Measurements from ENCODE around the gene C1GALT1C1.
"Not testable (repeated sequence)": the region's sequence is repeated elsewhere in the genome, so short reads cannot be mapped to it uniquely, and the experiment has no call there.

C1GALT1C1 gene

DNA sequence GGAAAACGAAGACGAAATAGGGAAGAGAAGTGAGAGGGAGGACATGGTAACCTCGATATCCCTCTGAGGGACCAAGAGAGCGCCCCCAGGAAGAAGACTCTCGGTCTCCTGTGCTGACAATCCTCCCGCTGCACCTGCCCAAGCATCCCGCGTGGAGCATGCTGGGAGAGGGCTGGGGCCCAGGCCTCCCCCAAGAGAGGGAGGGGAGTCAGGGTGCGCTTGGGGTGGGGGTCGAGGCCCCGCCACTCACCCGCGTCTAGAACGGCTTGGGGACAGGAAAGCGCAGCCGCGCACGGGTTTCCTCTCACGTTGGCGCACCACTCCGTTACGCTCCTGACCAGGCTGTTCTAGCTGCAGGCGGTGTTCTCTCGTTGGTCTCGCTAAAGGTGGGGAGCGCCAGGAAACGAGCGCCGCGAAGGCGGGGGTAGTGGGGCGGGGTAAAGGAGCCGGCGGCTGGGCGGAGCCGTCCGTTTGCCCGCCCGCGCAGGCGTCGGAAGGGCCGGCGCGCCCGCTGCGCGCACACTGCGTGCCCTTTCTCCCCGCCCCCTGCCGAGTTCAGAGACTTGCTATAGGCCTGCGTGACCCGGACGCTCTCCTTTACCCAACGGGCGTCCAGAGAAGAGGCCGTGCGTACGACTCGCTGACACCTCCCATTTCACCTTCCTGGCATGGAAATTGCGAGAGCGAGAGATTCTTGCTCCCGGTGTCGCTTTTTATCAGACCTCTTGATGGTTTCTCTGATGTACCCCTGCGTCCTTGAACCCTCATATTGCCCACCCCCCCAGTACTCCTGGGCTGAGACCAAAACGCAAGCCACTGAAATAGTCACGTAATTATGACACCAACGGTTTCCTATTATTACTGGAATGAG lies at the start of gene C1GALT1C1:
TSS of gene C1GALT1C1 (minus strand) at position 388 of the 871 bp plus-strand sequence. CDS start 2,888 bp downstream, outside the sequence.
- DNase-seq, result peak; percentile 94

DNA sequence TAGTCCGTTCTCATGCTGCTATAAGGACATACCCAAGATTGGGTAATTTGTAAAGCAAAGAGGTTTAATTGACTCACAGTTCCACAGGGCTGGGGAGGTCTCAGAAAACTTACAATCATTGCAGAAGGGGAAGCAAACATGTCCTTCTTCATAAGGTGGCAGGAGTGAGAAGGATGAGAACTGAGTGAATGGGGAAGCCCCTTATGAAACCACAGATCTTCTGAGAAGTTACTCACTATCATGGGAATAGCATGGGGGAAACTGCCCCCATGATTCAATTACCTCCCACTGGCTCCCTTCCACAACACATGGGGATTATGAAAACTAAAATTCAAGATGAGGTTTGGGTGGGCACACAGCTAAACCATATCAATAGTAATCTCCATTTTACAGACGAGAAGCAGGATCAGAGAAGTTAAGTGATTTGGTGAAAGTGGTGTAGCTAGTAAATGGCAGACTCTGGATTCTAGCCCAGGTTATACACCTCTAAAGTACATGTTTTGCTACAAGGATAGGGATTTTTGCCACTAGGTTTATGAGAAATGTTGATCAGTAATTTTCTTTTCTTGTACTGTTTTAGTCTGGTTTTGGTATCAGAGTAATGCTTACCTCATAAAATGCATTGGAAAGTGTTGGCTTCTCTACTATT lies 47.3 kb upstream of the C1GALT1C1 start:
- no peak for DNase-seq

DNA sequence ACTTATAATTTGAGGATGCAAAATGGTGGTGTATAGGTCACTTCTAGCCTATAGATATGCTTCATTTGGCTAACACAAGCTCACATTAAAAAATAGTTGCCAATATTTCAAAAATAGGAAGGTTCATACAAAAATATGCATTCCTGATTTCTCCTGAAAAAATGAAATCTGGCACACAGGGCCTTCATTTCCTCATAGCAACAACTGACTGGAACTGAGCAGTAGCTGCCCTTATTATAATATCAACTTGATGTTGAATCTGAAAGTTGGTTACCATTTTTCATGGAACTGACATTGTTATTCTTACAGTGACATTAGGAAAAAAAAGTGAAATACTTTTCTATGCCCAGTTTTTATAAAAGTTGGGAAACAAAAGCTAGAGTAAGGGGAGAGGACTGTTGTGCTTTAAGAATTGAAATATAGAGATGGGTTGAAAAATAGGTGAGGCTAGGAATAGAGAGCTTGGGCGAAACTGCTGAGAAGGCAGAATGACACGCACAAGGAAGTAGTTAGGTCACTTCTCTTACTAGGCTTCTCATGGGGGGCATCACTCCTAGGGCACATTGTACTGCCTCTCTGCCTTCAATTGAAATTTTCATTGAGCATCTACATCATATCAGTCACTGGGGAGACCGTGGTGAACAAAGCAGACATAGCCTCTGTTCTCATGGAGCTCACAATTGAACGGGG lies 43.1 kb upstream of the C1GALT1C1 start:
- no peak for DNase-seq

DNA sequence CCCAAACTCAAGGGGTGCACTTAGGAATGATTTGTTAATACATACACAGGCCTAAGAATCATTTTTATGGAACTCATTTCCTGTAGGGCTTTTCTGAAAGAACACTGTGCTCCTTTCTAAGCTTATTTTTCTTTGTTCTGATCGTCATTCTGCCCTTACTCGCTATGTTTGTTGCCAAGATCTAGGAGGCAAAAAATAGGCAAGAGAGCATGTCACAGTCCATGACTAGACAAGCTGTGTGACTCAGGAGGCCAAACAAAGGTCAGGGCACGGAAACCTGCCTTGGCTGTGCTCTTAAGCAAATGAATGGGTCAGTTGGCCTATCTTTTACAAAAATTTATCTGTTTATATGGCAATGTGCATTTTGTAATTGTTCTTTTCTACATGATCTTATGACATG lies 42.5 kb upstream of the C1GALT1C1 start:
- no peak for DNase-seq

DNA sequence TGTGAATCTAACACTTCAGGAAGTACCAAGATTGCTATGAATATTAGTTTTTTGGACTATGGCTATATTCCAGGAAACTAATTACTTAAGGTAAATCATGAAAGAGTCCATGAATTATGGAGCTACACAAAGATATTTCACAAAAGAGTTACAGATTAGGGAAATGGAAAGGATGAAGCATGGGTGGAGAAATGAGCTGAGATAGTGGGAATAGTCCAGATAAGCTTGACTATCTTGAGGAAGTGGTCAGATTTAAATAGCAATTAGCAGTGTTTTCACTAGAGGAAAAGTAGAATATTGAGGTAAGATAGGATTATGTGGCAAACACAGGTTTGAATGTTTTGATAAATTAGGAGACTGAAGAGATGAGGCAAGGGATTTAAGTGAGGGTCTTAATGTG lies 42.1 kb upstream of the C1GALT1C1 start:
- no peak for DNase-seq

DNA sequence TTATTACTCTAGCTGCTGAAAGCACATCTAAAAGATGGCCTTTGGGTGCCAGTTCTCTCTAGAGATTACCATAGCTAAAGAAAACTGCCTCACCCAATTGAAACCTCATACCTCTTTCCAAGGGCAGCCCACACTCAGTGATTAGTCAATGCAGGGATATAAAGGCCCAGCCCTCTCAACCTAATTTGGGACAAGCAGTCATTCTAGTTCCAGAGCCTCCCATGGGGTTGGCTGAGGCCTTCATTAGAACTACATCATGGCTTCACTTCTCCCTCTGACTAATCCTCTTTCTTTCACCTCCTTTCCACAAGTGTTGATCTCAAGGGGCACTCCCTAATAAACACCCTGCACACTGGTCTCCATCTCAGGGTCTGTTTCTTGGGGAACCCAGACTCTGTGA lies 38.5 kb upstream of the C1GALT1C1 start:
- DNase-seq, result no peak

DNA sequence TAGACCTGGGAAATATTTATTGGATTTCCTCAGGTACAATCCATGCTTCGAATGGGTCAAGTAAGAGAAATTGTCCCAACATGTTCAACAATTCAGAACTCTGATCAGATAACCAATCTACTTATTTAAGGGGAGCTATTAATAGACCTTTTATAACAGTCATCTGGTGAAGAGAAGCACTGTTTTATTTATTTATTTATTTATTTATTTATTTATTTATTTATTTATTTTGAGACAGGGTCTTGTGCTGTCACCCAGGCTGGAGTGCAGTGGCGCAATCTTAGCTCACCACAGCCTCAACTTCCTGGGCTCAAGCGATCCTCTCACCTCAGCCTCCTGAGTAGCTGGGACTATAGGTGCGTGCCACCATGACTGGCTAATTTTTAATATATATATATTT lies 34.7 kb upstream of the C1GALT1C1 start:
- not testable (repeated sequence) for DNase-seq

DNA sequence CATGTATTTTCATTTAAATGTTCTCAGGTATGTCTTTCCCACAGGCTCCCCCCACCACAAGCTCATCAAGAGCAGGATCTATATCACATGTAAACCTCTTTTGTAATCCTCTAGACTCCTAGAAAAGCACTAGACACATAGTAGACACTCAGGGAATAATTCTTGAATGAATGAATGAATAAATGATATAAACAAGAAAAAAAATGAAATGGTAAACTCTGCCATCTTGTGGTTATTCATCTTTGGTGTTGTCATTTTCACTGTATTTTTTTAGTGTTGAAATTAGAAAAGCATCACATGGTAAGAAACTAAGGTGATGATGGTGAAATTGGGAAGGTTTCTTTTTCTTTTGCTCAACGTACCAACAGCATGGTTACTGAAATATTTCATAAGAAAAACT lies 34.2 kb upstream of the C1GALT1C1 start:
- peak; percentile 35 for DNase-seq

DNA sequence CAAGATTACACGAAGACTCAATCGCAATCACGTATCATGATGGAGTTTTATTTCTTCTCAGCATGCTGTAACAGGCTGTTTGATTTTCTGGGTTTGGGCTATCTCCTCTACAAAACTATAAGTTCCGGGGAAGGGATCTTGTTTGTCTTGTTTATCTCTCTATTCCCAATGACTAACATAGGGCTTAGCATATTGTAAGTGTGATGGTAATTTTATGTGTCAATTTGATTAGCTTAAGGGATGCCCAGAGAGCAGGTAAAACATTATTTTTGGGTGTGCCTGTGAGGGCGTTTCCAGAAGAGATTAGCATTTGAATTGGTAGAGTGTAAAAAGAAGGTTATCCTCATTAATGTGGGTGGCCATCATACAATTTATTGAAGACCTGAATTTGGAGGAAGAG lies 32.8 kb upstream of the C1GALT1C1 start:
- DNase-seq, result no peak

DNA sequence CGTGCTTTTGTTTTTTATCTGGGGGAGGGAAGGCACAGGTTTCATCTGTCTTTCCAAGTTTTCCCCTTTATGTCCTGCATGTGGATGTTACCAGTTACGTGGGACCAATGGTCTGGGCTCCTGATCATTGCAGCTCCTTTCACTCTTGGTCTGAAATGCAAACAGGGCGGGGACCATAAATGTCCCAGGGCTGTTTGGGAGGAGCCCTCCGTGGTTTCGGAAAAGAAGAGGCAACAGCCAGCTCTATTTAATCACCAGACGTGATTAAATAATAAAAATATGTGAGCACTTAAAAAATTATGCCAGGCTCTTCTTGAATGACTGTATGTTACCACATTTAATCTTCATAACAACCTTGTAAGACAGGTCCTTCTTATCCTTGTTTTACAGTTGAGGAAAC lies 30.8 kb upstream of the C1GALT1C1 start:
- DNase-seq, result no peak

DNA sequence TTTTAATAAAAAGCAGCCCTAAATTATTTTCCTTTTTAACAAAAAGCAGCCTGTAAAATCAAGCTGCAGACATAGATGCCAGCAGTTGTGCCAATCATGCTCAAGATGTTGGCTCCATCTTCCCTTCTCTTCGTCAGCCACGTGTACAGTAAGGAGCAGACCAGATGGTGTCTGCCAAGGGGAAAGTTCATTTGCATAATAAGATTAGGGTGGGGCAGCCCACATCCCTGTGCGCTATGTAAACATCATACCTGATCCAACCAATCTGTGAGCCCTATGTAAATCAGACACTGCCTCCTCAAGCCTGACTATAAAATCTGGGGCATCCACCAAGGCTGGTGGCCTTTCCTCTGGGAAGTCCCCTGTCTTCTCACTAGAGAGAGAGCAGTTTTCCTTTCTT lies 23.1 kb upstream of the C1GALT1C1 start:
- DNase-seq, result no peak

DNA sequence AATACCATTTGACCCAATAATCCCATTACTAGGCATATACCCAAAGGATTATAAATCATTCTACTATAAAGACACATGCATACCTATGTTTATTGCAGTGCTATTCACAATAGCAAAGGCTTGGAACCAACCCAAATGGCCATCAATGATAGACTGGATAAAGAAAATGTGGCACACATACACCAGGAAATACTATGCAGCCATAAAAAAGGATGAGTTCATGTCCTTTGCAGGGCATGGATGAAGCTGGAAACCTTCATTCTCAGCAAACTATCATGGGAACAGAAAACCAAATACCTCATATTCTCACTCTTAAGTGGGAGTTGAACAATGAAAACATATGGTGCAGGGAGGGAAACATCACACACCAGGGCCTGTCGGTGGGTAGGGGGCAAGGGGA lies 22.4 kb upstream of the C1GALT1C1 start:
- not testable (repeated sequence) for DNase-seq

DNA sequence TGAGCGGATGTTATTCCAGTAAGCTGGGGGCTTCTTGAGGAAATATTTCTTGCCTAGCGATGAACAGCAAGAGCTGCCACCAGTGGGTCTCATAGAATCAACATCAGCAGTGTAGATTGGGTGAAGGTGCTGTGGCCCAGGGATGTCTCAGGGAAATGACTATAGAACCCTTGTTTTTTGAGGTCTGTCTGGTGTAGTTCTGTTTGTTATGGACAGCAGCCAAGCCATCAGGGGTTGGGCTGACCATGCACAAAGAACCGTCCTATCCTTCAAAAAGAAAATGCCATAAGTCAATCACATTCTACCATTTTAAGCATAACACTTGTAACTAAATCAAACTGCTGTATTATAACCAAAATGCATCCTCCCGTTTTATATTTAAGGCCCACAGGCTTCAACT lies 17.3 kb upstream of the C1GALT1C1 start:
- DNase-seq, result no peak

DNA sequence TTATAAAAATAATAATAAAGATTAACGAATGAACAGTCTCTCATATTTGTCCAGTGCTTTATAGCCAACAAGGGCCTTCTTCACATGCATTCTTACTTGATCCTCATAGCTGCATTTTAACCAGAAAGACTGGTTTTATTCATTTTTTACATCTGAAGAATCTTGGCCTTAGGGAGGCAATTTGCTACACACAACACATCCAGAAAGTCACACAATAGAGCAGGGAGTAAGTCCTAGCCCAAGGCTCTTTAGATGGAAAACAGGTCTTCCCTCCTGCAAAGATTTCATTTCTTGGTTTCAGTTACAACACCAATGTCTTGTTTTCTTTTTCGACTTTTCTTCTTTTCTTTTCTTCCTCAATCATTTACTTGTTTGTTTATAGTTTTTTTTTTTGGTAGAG lies 13.0 kb upstream of the C1GALT1C1 start:
- no peak for DNase-seq

DNA sequence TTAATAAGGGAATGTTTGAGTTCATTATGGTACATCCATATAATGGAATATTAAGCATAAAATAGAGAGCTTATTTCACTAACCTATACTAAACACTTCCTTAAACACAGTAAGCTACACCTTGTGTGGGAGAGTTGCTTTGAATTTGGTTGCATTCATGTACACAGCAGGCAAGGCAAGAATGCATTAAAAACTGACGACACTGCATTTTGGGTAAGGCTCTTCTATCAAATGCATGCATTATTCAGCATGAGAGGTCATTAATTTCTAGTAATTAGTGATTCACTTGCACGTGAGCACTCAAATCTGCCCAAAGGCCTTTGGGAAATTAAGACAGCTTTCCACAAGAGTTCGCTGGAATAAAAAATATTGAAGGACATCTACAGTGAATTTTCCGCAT lies 8.8 kb upstream of the C1GALT1C1 start:
- no peak for DNase-seq

DNA sequence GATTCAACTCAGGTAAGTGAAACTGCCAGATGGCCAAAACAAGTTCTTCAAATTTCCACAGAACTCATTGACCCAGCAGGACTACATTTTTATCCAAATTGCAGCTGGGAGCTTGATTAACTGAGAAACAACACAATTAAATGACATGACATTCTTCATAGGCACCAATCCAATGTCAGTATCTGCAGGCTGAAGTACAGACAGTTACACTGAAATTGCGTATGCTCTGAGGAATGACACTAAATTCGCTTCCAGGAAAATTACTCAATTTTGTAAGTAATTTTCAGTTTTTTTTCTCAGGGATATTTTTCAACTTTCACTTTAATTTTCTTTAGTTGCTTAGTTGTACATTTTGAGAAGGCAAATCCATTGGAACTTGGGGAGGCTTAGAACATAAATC lies 4.5 kb downstream of the C1GALT1C1 start:
- no peak for DNase-seq

DNA sequence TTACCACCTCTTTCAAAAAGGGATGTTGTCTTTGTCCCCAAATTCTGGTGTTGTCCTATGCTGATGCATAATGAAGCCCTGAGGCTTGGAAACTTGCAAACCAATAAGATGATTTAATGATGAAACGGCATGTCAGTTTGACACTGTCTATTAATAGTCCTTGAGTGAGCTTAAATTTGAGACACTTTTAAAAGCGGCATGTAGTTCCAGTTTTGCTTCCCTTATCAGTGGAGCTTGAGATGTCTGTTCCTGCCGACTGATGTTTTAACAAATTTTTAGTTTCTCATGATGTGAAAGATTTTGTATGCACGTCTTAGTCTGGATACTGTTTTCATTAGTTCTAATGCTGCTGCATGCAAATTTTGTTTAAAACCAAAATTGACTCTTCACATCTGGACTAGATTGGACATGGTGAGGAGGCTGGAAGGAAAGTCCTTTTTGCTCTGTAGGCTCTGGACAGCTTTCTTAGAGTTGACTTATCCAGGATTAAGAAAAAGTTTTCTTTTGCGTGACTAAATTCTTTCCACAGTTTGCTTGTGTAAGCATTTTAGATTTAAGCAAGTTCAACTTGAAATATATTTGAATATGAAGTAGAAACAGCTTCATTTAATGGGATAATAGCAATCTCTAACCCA lies 11.7 kb downstream of the C1GALT1C1 start:
- no peak for DNase-seq

DNA sequence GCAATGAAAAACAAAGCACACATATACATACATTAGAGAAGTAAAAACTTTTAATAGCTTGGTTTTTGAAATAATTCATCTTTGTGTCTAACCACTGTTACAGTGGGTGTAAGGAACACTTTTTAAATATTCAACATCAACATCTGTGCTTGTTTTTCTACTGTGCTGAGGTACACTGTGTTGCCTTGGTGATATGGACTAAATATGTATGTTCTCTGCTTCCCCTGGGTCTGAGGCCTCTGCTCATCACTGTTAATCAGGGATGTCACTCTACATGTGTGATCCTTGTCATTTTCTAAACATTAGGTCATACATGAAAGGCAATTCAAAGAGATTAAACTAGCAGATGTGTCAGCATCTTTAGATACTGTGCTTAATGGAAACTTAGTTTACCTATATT lies 15.0 kb downstream of the C1GALT1C1 start:
- no peak for DNase-seq

DNA sequence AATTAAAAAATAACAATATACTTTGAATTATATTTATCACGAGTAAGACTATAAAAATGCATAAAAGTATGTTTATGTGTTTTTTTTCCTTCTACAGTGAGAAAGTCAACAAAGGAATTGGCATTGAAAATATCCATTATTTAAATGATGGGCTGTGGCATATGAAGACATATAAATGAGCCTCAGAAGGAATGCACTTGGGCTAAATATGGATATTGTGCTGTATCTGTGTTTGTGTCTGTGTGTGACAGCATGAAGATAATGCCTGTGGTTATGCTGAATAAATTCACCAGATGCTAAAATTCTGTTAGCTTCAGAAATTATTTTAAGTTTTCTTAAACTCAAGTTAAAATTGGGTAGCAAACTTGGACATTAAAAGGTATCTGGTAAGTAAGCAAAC lies 17.8 kb downstream of the C1GALT1C1 start:
- DNase-seq, result no peak

DNA sequence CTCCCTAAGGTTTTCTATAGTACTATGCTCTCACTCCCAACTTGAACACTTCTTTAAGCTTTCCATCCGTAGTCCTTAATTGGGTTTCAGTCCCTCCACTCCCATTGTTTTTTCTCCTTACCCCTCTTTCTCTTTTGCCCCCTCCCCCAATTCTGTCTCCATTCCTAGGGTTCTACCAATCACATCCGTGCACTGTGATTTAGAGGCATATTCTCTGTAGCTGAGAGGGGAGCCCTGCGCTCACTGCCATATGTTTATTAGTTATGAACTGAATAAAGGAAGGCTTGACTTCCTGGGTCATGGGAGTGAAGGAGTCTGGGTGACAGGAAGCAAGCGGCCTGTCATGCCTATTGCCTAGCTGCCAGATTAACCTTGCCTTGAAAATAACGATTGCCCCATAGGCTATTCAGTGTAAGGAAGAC lies 25.5 kb downstream of the C1GALT1C1 start:
- DNase-seq, result peak; percentile 60

DNA sequence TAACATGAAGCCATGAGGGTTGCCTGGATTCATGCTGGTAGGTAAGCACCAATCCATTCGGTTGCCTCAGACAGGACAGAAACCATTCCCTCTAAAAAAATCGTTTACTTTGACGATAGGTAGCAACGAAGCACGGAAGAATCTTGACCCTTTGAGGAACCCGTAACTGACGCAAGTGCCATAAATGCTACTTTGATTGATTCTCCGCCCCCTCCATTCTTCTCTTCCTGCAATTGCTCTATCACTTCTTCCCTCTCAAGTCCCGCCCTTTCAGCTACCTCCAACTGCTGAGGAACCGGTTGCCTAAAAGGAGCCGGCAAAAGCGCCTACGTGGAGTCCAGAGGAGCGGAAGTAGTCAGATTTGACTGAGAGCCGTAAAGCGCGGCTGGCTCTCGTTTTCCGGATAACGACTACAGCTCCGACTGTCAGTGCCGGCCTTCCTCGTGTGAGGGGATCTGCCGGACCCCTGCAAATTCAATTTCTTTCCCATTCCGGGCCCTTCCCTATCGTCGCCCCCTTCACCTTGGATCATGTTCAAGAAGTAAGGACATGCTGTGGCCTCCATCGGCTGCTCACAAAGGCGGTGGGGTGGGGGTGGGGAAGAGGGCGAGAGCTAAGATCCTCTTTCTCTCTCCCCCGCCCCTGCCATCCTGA lies 26.0 kb downstream of the C1GALT1C1 start, which contains the start of gene MCTS1:
TSS of gene MCTS1 (plus strand) at position 395 of the 654 bp plus-strand sequence. CDS start at position 531, 136 bp downstream.
- DNase-seq, result peak; percentile 92

DNA sequence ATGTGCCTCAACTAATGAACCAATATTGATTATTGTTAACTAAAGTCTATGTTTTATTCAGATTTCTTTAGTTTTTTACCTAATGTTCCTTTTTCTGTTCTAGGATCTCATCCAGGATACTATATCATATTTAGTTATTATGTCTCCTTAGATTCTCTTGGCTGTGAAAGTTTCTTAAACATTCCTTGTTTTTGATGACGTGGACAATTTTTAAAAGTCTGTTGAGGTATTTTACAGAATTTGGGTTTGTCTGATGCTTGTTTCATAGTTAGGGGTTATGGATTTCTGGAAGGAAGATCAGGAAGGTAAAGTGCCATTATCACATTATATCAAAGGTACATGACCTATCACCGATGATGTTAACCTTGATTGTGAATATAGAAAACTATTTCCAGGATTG lies 44.2 kb downstream of the C1GALT1C1 start:
- no peak for DNase-seq
